Mesenchymal stem cell (in vitro differentiated cells and primary cell): ENCODE data around the gene SLC39A8.
A peak's percentile ranks its signal among the peaks of the same experiment; 100 is the strongest.

Source experiments
- DNase-seq: peaks from one replicate; pipeline ENCODE4 v3.0.0-alpha.2; 2013
- H2AFZ ChIP-seq: one replicate; pipeline ENCODE4 v1.6.1; 2013; ENCODE audit warnings: low read depth, mild to moderate bottlenecking, control low read depth, inconsistent platforms, low read length, moderate library complexity
- H2AK5ac ChIP-seq: 2 replicates; pipeline ENCODE4 v1.6.1; 2013; ENCODE audit warnings: low read length, moderate library complexity, mild to moderate bottlenecking, inconsistent platforms; ENCODE audit not compliant: severe bottlenecking
- H2BK120ac ChIP-seq: one replicate; pipeline ENCODE4 v1.6.1; 2013; ENCODE audit warnings: low read depth, mild to moderate bottlenecking, inconsistent platforms, low read length, moderate library complexity
- H2BK12ac ChIP-seq, 2 experiments: one replicate each; pipeline ENCODE4 v1.6.1; 2013; ENCODE audit warnings: inconsistent platforms in 2 of 2, low read length in 2 of 2, mild to moderate bottlenecking in 2 of 2, moderate library complexity in 2 of 2, control low read depth in 1 of 2
- H2BK15ac ChIP-seq: one replicate; pipeline ENCODE4 v1.6.1; 2013; ENCODE audit warnings: mild to moderate bottlenecking, low read depth, inconsistent platforms; ENCODE audit not compliant: poor library complexity, severe bottlenecking
- H2BK5ac ChIP-seq: 2 replicates; pipeline ENCODE4 v1.6.1; 2013; ENCODE audit warnings: low read depth, mild to moderate bottlenecking, low read length, control low read depth, inconsistent platforms; ENCODE audit not compliant: poor library complexity, severe bottlenecking
- H3K14ac ChIP-seq, 2 experiments: one replicate each; pipeline ENCODE4 v1.6.1; 2013; ENCODE audit warnings: inconsistent platforms in 2 of 2, low read length in 2 of 2, control low read depth in 1 of 2, mild to moderate bottlenecking in 1 of 2, moderate library complexity in 1 of 2
- H3K18ac ChIP-seq, 2 experiments: one replicate each; pipeline ENCODE4 v1.6.1; 2013; ENCODE audit warnings: inconsistent platforms in 2 of 2, low read length in 2 of 2, control low read depth in 1 of 2, low read depth in 1 of 2, mild to moderate bottlenecking in 1 of 2
- H3K23ac ChIP-seq, 2 experiments: one replicate each; pipeline ENCODE4 v1.6.1; 2013; ENCODE audit warnings: inconsistent platforms in 2 of 2, low read length in 2 of 2, mild to moderate bottlenecking in 2 of 2, moderate library complexity in 2 of 2, control low read depth in 1 of 2
- H3K27ac ChIP-seq: 2 replicates; pipeline ENCODE4 v1.5.1; 2013; ENCODE audit warnings: mild to moderate bottlenecking, moderate library complexity, low read length, control low read depth, inconsistent platforms; ENCODE audit not compliant: poor library complexity, severe bottlenecking
- H3K27me3 ChIP-seq, 2 experiments: 2 replicates each; pipeline versions ENCODE4 v1.6.1 to v1.7.0; 2013; ENCODE audit warnings: low read length in 2 of 2, mild to moderate bottlenecking in 2 of 2, moderate library complexity in 2 of 2, control low read depth in 1 of 2, inconsistent platforms in 1 of 2; ENCODE audit not compliant: control insufficient read depth in 1 of 2, insufficient read depth in 1 of 2
- H3K36me3 ChIP-seq, 2 experiments: 2 replicates each; pipeline versions ENCODE4 v1.6.1 to v1.7.0; 2013; ENCODE audit warnings: low read length in 2 of 2, control low read depth in 1 of 2, inconsistent platforms in 1 of 2, low read depth in 1 of 2, mild to moderate bottlenecking in 1 of 2; ENCODE audit not compliant: insufficient read depth in 2 of 2, control insufficient read depth in 1 of 2
- H3K4ac ChIP-seq, 2 experiments: one replicate each; pipeline ENCODE4 v1.6.1; 2013; ENCODE audit warnings: inconsistent platforms in 2 of 2, low read length in 2 of 2, mild to moderate bottlenecking in 2 of 2, moderate library complexity in 2 of 2, control low read depth in 1 of 2, low read depth in 1 of 2
- H3K4me1 ChIP-seq: 2 replicates; pipeline ENCODE4 v1.6.1; 2013; ENCODE audit warnings: low read depth, low read length, control low read depth; ENCODE audit not compliant: control insufficient read depth, insufficient read depth
- H3K4me2 ChIP-seq: 2 replicates; pipeline ENCODE4 v1.6.1; 2013; ENCODE audit warnings: low read length, mild to moderate bottlenecking, inconsistent platforms; ENCODE audit not compliant: poor library complexity, severe bottlenecking
- H3K4me3 ChIP-seq, 2 experiments: 2 replicates each; pipeline versions ENCODE4 v1.5.1 to v1.7.0; 2013; ENCODE audit warnings: low read length in 2 of 2, mild to moderate bottlenecking in 2 of 2, control low read depth in 1 of 2, low read depth in 1 of 2; ENCODE audit not compliant: insufficient read depth in 1 of 2
- H3K79me1 ChIP-seq: replicated peaks from 2 replicates; pipeline ENCODE4 v1.6.1; 2013; ENCODE audit warnings: mild to moderate bottlenecking, control low read depth, low read length, inconsistent platforms; ENCODE audit not compliant: poor library complexity, severe bottlenecking
- H3K9ac ChIP-seq: 2 replicates; pipeline ENCODE4 v1.7.0; 2013; ENCODE audit warnings: mild to moderate bottlenecking, low read length, moderate library complexity
- H3K9me3 ChIP-seq: 2 replicates; pipeline ENCODE4 v1.7.0; 2013; ENCODE audit warnings: mild to moderate bottlenecking, low read length; ENCODE audit not compliant: control insufficient read depth
- H4K8ac ChIP-seq: one replicate; pipeline ENCODE4 v1.6.1; 2013; ENCODE audit warnings: inconsistent platforms, mild to moderate bottlenecking, low read length, moderate library complexity
- H4K91ac ChIP-seq: one replicate; pipeline ENCODE4 v1.6.1; 2013; ENCODE audit warnings: mild to moderate bottlenecking, low read length, inconsistent platforms
- WGBS: methylation state at CpG from one replicate; pipeline ENCODE4 v1.1.7; 2013; ENCODE audit warnings: mixed read lengths; 5-methylcytosine and 5-hydroxymethylcytosine counted together

Gene SLC39A8

GRCh38 chr4:102256321-102256720, 89.0 kb downstream of the SLC39A8 start:
- Histone ChIP-seq H4K91ac (no peak overlapping the region), H2BK120ac (no peak overlapping the region), H3K4me3 (no peak overlapping the region), H3K14ac (no peak overlapping the region), H3K27ac (no peak overlapping the region), H3K9me3 (no peaks in the 10 kb centered on the region), H3K18ac (no peak overlapping the region), H3K27me3 (no peaks in the 10 kb centered on the region), H2BK12ac (no peak overlapping the region), H3K9ac (no peak overlapping the region), H3K4me1 (no peaks in the 10 kb centered on the region), H4K8ac (no peak overlapping the region), H3K4me2 (no peak overlapping the region), H3K4ac (no peak overlapping the region), H2BK15ac (no peak overlapping the region), H3K23ac (no peak overlapping the region), H2AFZ (no peak overlapping the region), H3K79me1 (no peaks in the 10 kb centered on the region), H2AK5ac (no peak overlapping the region), H2BK5ac (no peak overlapping the region), H3K36me3 (no peaks in the 10 kb centered on the region)
- DNase-seq = peak; percentile 23
- 75% methylated on average over 1 of the region's 3 CpGs for whole genome bisulfite sequencing

- Histone ChIP-seq H3K4me1 (no peaks in the 10 kb centered on the region), H2BK120ac (no peak overlapping the region), H3K79me1 (no peaks in the 10 kb centered on the region), H3K9me3 (no peaks in the 10 kb centered on the region), H3K23ac (no peak overlapping the region), H4K8ac (no peak overlapping the region), H3K18ac (no peak overlapping the region), H3K36me3 (no peaks in the 10 kb centered on the region), H2BK12ac (no peak overlapping the region), H3K27ac (no peak overlapping the region), H2AK5ac (no peak overlapping the region), H2AFZ (no peak overlapping the region), H2BK5ac (no peak overlapping the region), H2BK15ac (no peak overlapping the region), H3K9ac (no peak overlapping the region), H3K4ac (no peak overlapping the region), H3K14ac (no peak overlapping the region), H3K4me2 (no peak overlapping the region), H3K4me3 (no peak overlapping the region), H4K91ac (no peak overlapping the region), H3K27me3 (no peaks in the 10 kb centered on the region)
- DNase-seq = no peak
- 100% methylated on average over 2 of the region's 2 CpGs for WGBS
Measured at GRCh38 chr4:102253860-102254259, 91.4 kb downstream of the SLC39A8 start.

GRCh38 chr4:102252171-102252570, 93.1 kb downstream of the SLC39A8 start:
- Histone ChIP-seq H3K27ac (no peak overlapping the region), H2BK5ac (no peak overlapping the region), H4K8ac (no peak overlapping the region), H2AFZ (no peak overlapping the region), H3K4ac (no peak overlapping the region), H2BK15ac (no peak overlapping the region), H3K36me3 (no peaks in the 10 kb centered on the region), H3K23ac (no peak overlapping the region), H3K18ac (no peak overlapping the region), H3K4me1 (no peaks in the 10 kb centered on the region), H3K79me1 (no peaks in the 10 kb centered on the region), H2BK120ac (no peak overlapping the region), H3K4me2 (no peak overlapping the region), H3K27me3 (no peaks in the 10 kb centered on the region), H4K91ac (no peak overlapping the region), H3K9me3 (no peaks in the 10 kb centered on the region), H3K4me3 (no peak overlapping the region), H3K9ac (no peak overlapping the region), H3K14ac (no peak overlapping the region), H2AK5ac (no peak overlapping the region), H2BK12ac (no peak overlapping the region)
- no peak for DNase-seq
- 90% methylated on average over 2 of the region's 2 CpGs for WGBS

- Histone ChIP-seq H3K18ac (no peak overlapping the region), H3K9me3 (no peaks in the 10 kb centered on the region), H3K14ac (no peak overlapping the region), H2BK12ac (no peak overlapping the region), H2BK5ac (no peak overlapping the region), H2BK15ac (no peak overlapping the region), H4K8ac (no peak overlapping the region), H3K27ac (no peak overlapping the region), H3K4me1 (no peaks in the 10 kb centered on the region), H4K91ac (no peak overlapping the region), H3K79me1 (no peaks in the 10 kb centered on the region), H3K23ac (no peak overlapping the region), H3K4ac (no peak overlapping the region), H3K4me3 (no peak overlapping the region), H3K27me3 (no peaks in the 10 kb centered on the region), H3K4me2 (no peak overlapping the region), H2AK5ac (no peak overlapping the region), H3K9ac (no peak overlapping the region), H2AFZ (no peak overlapping the region), H2BK120ac (no peak overlapping the region), H3K36me3 (no peaks in the 10 kb centered on the region)
- DNase-seq = no peak
- WGBS = 77% methylated on average over 24 of the region's 26 CpGs
Measured at GRCh38 chr4:102250341-102250740, 94.9 kb downstream of the SLC39A8 start.
